OCI-LY1 (cell line): Measurements from ENCODE around the gene LAMC1.

Source experiments
- H2AFZ ChIP-seq: fragments of 200-600 bp; sonication (generic), shearing (Covaris generic); 2 replicates; pipeline ENCODE4 v1.6.0; 2014; ENCODE audit warnings: antibody characterized with exemption, mild to moderate bottlenecking, low read length
- H3F3A ChIP-seq: fragments of 200-600 bp; sonication (generic), shearing (Covaris generic); 2 replicates; pipeline ENCODE4 v1.6.0; 2014; ENCODE audit warnings: mild to moderate bottlenecking, antibody characterized with exemption, low read length, moderate library complexity; ENCODE audit not compliant: insufficient read depth
- H3K27ac ChIP-seq: fragments of 200-600 bp; sonication (generic); 2 replicates; pipeline ENCODE4 v1.5.1; 2014; ENCODE audit warnings: low read length, mixed run types, mild to moderate bottlenecking, low read depth; ENCODE audit not compliant: poor library complexity, severe bottlenecking
- H3K27me3 ChIP-seq: fragments of 200-600 bp; sonication (generic); 2 replicates; pipeline ENCODE4 v1.6.0; 2014; ENCODE audit warnings: antibody characterized with exemption, mild to moderate bottlenecking, low read length, moderate library complexity; ENCODE audit not compliant: insufficient read depth
- H3K36me3 ChIP-seq: fragments of 200-600 bp; sonication (generic); 2 replicates; pipeline ENCODE4 v1.6.1; 2014; ENCODE audit warnings: mild to moderate bottlenecking, antibody characterized with exemption, low read length, moderate library complexity, mixed read lengths; ENCODE audit not compliant: insufficient read depth
- H3K4me1 ChIP-seq: fragments of 200-600 bp; sonication (generic); 2 replicates; pipeline ENCODE4 v1.5.1; 2014; ENCODE audit warnings: mild to moderate bottlenecking, low read length, moderate library complexity; ENCODE audit not compliant: insufficient read depth, severe bottlenecking
- H3K4me2 ChIP-seq: fragments of 200-600 bp; sonication (generic), shearing (Covaris generic); 2 replicates; pipeline ENCODE4 v1.6.1; 2014; ENCODE audit warnings: low read length
- H3K4me3 ChIP-seq: fragments of 200-600 bp; sonication (generic); 2 replicates; pipeline ENCODE4 v1.5.1; 2014; ENCODE audit warnings: low read length, low read depth, mild to moderate bottlenecking, mixed read lengths; ENCODE audit not compliant: poor library complexity, severe bottlenecking
- H3K79me2 ChIP-seq: fragments of 200-600 bp; shearing (Covaris generic); 2 replicates; pipeline ENCODE4 v1.6.1; 2016; ENCODE audit warnings: mixed run types, low read length, mixed read lengths; ENCODE audit not compliant: insufficient read depth
- H3K9ac ChIP-seq: fragments of 200-600 bp; sonication (generic), shearing (Covaris generic); 2 replicates; pipeline ENCODE4 v1.6.1; 2014; ENCODE audit warnings: mild to moderate bottlenecking, low read length, mixed read lengths
- H3K9me2 ChIP-seq: fragments of 200-600 bp; sonication (generic), shearing (Covaris generic); 2 replicates; pipeline ENCODE4 v1.6.1; 2014; ENCODE audit warnings: low read depth, mild to moderate bottlenecking, low read length, mixed read lengths
- H3K9me3 ChIP-seq: fragments of 200-600 bp; shearing (Covaris generic); 2 replicates; pipeline ENCODE4 v1.6.1; 2014; ENCODE audit warnings: low read length, mixed read lengths
- H4K20me1 ChIP-seq: fragments of 200-600 bp; sonication (generic), shearing (Covaris generic); 2 replicates; pipeline ENCODE4 v1.6.0; 2016; ENCODE audit warnings: mild to moderate bottlenecking, low read length; ENCODE audit not compliant: insufficient read depth
- CTCF ChIP-seq: fragments of 200-600 bp; sonication (generic), shearing (Covaris generic); IDR thresholded peaks from 2 replicates; pipeline ENCODE4 v1.5.1; 2017; ENCODE audit warnings: mild to moderate bottlenecking, antibody characterized with exemption, low read length, moderate library complexity, mixed read lengths
- EZH2 ChIP-seq: fragments of 200-600 bp; sonication (generic), shearing (Covaris generic); IDR thresholded peaks from 2 replicates; pipeline ENCODE4 v1.8.0; 2017; ENCODE audit warnings: borderline replicate concordance, mixed run types, mild to moderate bottlenecking, antibody characterized with exemption, low read length, moderate library complexity, mixed read lengths

Gene LAMC1

GRCh38 chr1:183094351-183094750 lies 71.1 kb downstream of the LAMC1 start:
- H3K27me3 ChIP-seq: no peaks in the 10 kb centered on the region
- no peaks in the 10 kb centered on the region for H4K20me1 ChIP-seq
- no peak overlapping the region for H2AFZ ChIP-seq
- no peaks in the 10 kb centered on the region for H3K36me3 ChIP-seq
- H3K27ac ChIP-seq: no peak overlapping the region
- peaks cover 4% of the 10 kb centered on the region; the same call in 1 of the 2 replicates for H3K79me2 ChIP-seq
- H3K4me2 ChIP-seq: no peak overlapping the region
- H3K9me2 ChIP-seq: no peaks in the 10 kb centered on the region
- no peak for TF ChIP-seq EZH2
- no peak for TF ChIP-seq CTCF
- H3K4me1 ChIP-seq: peaks cover 60% of the 10 kb centered on the region
- no peaks in the 10 kb centered on the region for H3F3A ChIP-seq
- H3K9me3 ChIP-seq: no peaks in the 10 kb centered on the region
- H3K9ac ChIP-seq: no peak overlapping the region
- no peak overlapping the region for H3K4me3 ChIP-seq

- H3K4me3 ChIP-seq: no peak overlapping the region
- H3K9me3 ChIP-seq: no peaks in the 10 kb centered on the region
- H3K36me3 ChIP-seq: no peaks in the 10 kb centered on the region
- H4K20me1 ChIP-seq: no peaks in the 10 kb centered on the region
- H3K27ac ChIP-seq: no peak overlapping the region
- no peak overlapping the region for H2AFZ ChIP-seq
- no peak for TF ChIP-seq CTCF
- H3K79me2 ChIP-seq: no peaks in the 10 kb centered on the region
- no peaks in the 10 kb centered on the region for H3K27me3 ChIP-seq
- peaks cover 49% of the 10 kb centered on the region for H3K4me1 ChIP-seq
- no peak overlapping the region for H3K9ac ChIP-seq
- H3K9me2 ChIP-seq: no peaks in the 10 kb centered on the region
- no peaks in the 10 kb centered on the region for H3F3A ChIP-seq
- no peak overlapping the region for H3K4me2 ChIP-seq
Measured at GRCh38 chr1:183096351-183096750, 73.1 kb downstream of the LAMC1 start.

GRCh38 chr1:183096894-183097293 lies 73.7 kb downstream of the LAMC1 start:
- TF ChIP-seq EZH2 (no peak), CTCF (no peak)
- H3F3A ChIP-seq: no peaks in the 10 kb centered on the region
- no peaks in the 10 kb centered on the region for H3K9me2 ChIP-seq
- H3K27me3 ChIP-seq: no peaks in the 10 kb centered on the region
- H3K79me2 ChIP-seq: no peaks in the 10 kb centered on the region
- H3K4me3 ChIP-seq: no peak overlapping the region
- no peak overlapping the region for H2AFZ ChIP-seq
- H3K9me3 ChIP-seq: no peaks in the 10 kb centered on the region
- H4K20me1 ChIP-seq: no peaks in the 10 kb centered on the region
- H3K27ac ChIP-seq: no peak overlapping the region
- no peak overlapping the region for H3K4me2 ChIP-seq
- H3K36me3 ChIP-seq: no peaks in the 10 kb centered on the region
- H3K4me1 ChIP-seq: peaks cover 49% of the 10 kb centered on the region
- no peak overlapping the region for H3K9ac ChIP-seq
